ENCODE results near the gene ATOX1. TPM values are rescaled to one million over a fixed set of nuclear protein-coding genes. Genes with fewer than 3 reads are reported as not detected.

Gene ATOX1
- polyA plus RNA-seq, 1 of the 3 experiments (the other 2 are of a cell fraction): 497 TPM

DNA sequence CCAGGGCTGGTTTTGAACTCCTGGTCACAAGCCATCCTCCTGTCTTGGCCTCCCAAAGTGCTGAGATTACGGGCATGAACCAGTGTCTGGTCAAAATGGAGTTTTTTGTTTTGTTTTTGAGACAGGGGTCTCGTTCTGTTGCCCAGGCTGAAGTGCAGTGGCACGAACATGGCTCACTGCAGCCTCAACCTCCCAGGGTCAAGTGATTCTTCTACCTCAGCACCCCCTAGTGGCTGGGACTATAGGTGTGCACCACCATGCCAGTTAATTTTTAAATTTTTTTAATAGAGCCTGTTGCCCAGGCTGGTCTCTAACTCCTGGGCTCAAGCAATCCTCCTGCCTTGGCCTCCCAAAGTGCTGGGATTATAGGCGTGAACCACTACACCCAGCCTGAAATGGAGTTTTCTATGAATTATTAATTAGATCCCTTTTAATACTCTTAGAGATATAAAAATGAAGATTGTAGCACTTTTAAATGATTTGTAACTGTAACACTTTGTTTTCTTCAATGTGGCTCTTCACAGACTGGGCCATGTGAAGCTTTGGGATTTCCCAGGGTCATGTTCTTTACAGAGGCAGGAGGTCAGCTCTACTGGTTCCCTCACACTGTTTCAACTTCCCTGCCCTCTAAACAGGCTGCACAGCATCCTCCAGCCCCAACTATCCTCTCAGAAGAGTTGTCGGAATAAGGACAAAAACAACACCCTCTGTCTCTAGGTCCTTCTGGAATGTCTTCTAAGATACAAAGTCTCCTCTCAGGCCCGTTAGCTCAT is 39.0 kb downstream of the ATOX1 start (continued):
- no peak for TF ChIP-seq JUND (IDR thresholded peaks at IDR 0.05)

GRCh38 chr5:151718646-151719045 is 39.8 kb downstream of the ATOX1 start:
- H3K4me2 ChIP-seq: peak overlapping the region; percentile 14
- no peaks in the 10 kb centered on the region for H4K20me1 ChIP-seq (ENCODE audit: insufficient read depth)
- no peaks in the 10 kb centered on the region for H3K36me3 ChIP-seq (replicated peaks in 1 of 2; ENCODE audit: control insufficient read depth in 1 of 2, insufficient read depth in 2 of 2, low read length in 1 of 2)
- no peaks in the 10 kb centered on the region for H3K9me2 ChIP-seq
- H3K9me3 ChIP-seq: no peaks in the 10 kb centered on the region
- peak overlapping the region in 1 of 2 experiments; percentile 60; a peak in 2 of 4 replicates for H3K27ac ChIP-seq (ENCODE audit: low read depth in 2 of 2, low read length in 1 of 2)
- POLR2A ChIA-PET: no interaction called here
- no peak overlapping the region for H3K4me3 ChIP-seq (ENCODE audit: low read depth in 2 of 2, low read length in 1 of 2)
- WGBS (ENCODE audit: low lambda C conversion rate): 56% methylated on average over 3 of the region's 3 CpGs
- CTCF ChIA-PET: interaction anchor here (0.8 to 4.6 kb wide), 9 partner anchors 11 to 60 kb away, joined by 3 to 35 read pairs (median 4); no protein-coding TSS in a partner anchor
- H2AFZ ChIP-seq (ENCODE audit: low read depth): 0 out of 2 replicates have a peak overlapping the region, but pooled peaks have one; percentile 75
- H3F3A ChIP-seq (replicated peaks; ENCODE audit: insufficient read depth): peaks cover 17% of the 10 kb centered on the region
- no peak for DNase-seq
- TF ChIP-seq FOXJ3 (CRISPR knock-in tag; IDR thresholded peaks at IDR 0.05) (no peak), MXI1 (IDR thresholded peaks at IDR 0.05; ENCODE audit: low read depth, low read length) (no peak), SMC3 (IDR thresholded peaks at IDR 0.05; ENCODE audit: low read depth, low read length) (no peak), RAD21 (IDR thresholded peaks at IDR 0.05; ENCODE audit: low read length) (no peak), POLR2AphosphoS5 (IDR thresholded peaks at IDR 0.05; ENCODE audit: low read depth, low read length) (no peak), EP300 (IDR thresholded peaks at IDR 0.05; ENCODE audit: borderline replicate concordance in 1 of 2, low read depth in 1 of 2, low read length in 1 of 2) (no peak), SIN3A (IDR thresholded peaks at IDR 0.05; ENCODE audit: borderline replicate concordance, low read depth, low read length) (no peak), TCF12 (IDR thresholded peaks at IDR 0.05) (no peak), ZBTB33 (IDR thresholded peaks at IDR 0.05; ENCODE audit: borderline replicate concordance, low read depth) (no peak), RCOR1 (IDR thresholded peaks at IDR 0.05; ENCODE audit: low read length) (no peak)
- no peaks in the 10 kb centered on the region for H3K27me3 ChIP-seq (ENCODE audit: insufficient read depth)
- peaks cover 0 to 8% of the 10 kb centered on the region in 2 experiments; a peak in 1 of 4 replicates for H3K4me1 ChIP-seq (ENCODE audit: control insufficient read depth in 1 of 2, insufficient read depth in 2 of 2, low read depth in 1 of 2, low read length in 1 of 2)
- H3K9ac ChIP-seq: no peak overlapping the region
- no peaks in the 10 kb centered on the region for H3K79me2 ChIP-seq (ENCODE audit: insufficient read depth)

GRCh38 chr5:151718153-151718552 is 40.3 kb downstream of the ATOX1 start:
- H3K9ac ChIP-seq: no peak overlapping the region; the same call in 1 of the 2 replicates
- H4K20me1 ChIP-seq (ENCODE audit: insufficient read depth): no peaks in the 10 kb centered on the region
- 83% methylated on average over 2 of the region's 2 CpGs for WGBS (ENCODE audit: low lambda C conversion rate)
- DNase-seq: no peak
- no peaks in the 10 kb centered on the region for H3K79me2 ChIP-seq (ENCODE audit: insufficient read depth)
- CTCF ChIA-PET: interaction anchor here (1.0 to 4.6 kb wide), 6 partner anchors 12 to 60 kb away, joined by 3 to 35 read pairs (median 4); no protein-coding TSS in a partner anchor
- H3K9me3 ChIP-seq: no peaks in the 10 kb centered on the region
- POLR2A ChIA-PET: no interaction called here
- peaks cover 0 to 8% of the 10 kb centered on the region in 2 experiments; a peak in 1 of 4 replicates for H3K4me1 ChIP-seq (ENCODE audit: control insufficient read depth in 1 of 2, insufficient read depth in 2 of 2, low read depth in 1 of 2, low read length in 1 of 2)
- H3K4me3 ChIP-seq (ENCODE audit: low read depth in 2 of 2, low read length in 1 of 2): no peak overlapping the region
- no peak for TF ChIP-seq GABPA (IDR thresholded peaks at IDR 0.05; ENCODE audit: low read depth)
- TF ChIP-seq TCF12 (IDR thresholded peaks at IDR 0.05): no peak
- no peak for TF ChIP-seq FOXJ3 (CRISPR knock-in tag; IDR thresholded peaks at IDR 0.05)
- TF ChIP-seq MEF2A (IDR thresholded peaks at IDR 0.05; ENCODE audit: borderline replicate concordance, low read depth): no peak
- TF ChIP-seq, protein P1, sequence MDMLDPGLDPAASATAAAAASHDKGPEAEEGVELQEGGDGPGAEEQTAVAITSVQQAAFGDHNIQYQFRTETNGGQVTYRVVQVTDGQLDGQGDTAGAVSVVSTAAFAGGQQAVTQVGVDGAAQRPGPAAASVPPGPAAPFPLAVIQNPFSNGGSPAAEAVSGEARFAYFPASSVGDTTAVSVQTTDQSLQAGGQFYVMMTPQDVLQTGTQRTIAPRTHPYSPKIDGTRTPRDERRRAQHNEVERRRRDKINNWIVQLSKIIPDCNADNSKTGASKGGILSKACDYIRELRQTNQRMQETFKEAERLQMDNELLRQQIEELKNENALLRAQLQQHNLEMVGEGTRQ (IDR thresholded peaks at IDR 0.05; ENCODE audit: borderline replicate concordance, low read depth, low read length): no peak
- TF ChIP-seq TAF1 (IDR thresholded peaks at IDR 0.05; ENCODE audit: borderline replicate concordance, low read depth, low read length): no peak
- TF ChIP-seq RCOR1 (IDR thresholded peaks at IDR 0.05; ENCODE audit: low read length): no peak
- TF ChIP-seq NRF1 (IDR thresholded peaks at IDR 0.05; ENCODE audit: low read depth, low read length): no peak
- no peak for TF ChIP-seq EP300 (IDR thresholded peaks at IDR 0.05; ENCODE audit: borderline replicate concordance in 1 of 2, low read depth in 1 of 2, low read length in 1 of 2)
- H3K27ac ChIP-seq (ENCODE audit: low read depth in 2 of 2, low read length in 1 of 2): peak overlapping the region in 1 of 2 experiments; percentile 60; a peak in 2 of 4 replicates
- H3K9me2 ChIP-seq: no peaks in the 10 kb centered on the region
- peak overlapping the region; percentile 75; the same call in 1 of the 2 replicates for H2AFZ ChIP-seq (ENCODE audit: low read depth)
- H3K4me2 ChIP-seq: peak overlapping the region; percentile 14
- H3F3A ChIP-seq (replicated peaks; ENCODE audit: insufficient read depth): peaks cover 17% of the 10 kb centered on the region
- no peaks in the 10 kb centered on the region for H3K27me3 ChIP-seq (ENCODE audit: insufficient read depth)
- H3K36me3 ChIP-seq (replicated peaks in 1 of 2; ENCODE audit: control insufficient read depth in 1 of 2, insufficient read depth in 2 of 2, low read length in 1 of 2): no peaks in the 10 kb centered on the region

Measured in SK-N-SH (cell line).